Loucy (cell line): ENCODE data around the gene VSTM2L.

Source experiments
- H2AFZ ChIP-seq: fragments of 200-600 bp; sonication (generic); 2 replicates; pipeline ENCODE4 v1.6.0; 2016; ENCODE audit warnings: antibody characterized with exemption, mild to moderate bottlenecking, low read length, moderate library complexity
- H3F3A ChIP-seq: fragments of 200-600 bp; 2 replicates; pipeline ENCODE4 v1.6.0; 2016; ENCODE audit warnings: antibody characterized with exemption, low read depth, mild to moderate bottlenecking
- H3K27me3 ChIP-seq: fragments of 200-600 bp; sonication (generic); 2 replicates; pipeline ENCODE4 v1.6.1; 2014; ENCODE audit warnings: low read length, mild to moderate bottlenecking; ENCODE audit not compliant: insufficient read depth, poor library complexity, severe bottlenecking
- H3K36me3 ChIP-seq: fragments of 200-600 bp; sonication (generic); 2 replicates; pipeline ENCODE4 v1.6.1; 2016; ENCODE audit warnings: low read length; ENCODE audit not compliant: insufficient read depth
- H3K4me1 ChIP-seq: fragments of 200-600 bp; sonication (generic); 2 replicates; pipeline ENCODE4 v1.5.1; 2014; ENCODE audit warnings: low read length, mild to moderate bottlenecking; ENCODE audit not compliant: insufficient read depth, poor library complexity, severe bottlenecking
- H3K4me2 ChIP-seq: fragments of 200-600 bp; sonication (generic); 2 replicates; pipeline ENCODE4 v1.6.0; 2014; ENCODE audit warnings: antibody characterized with exemption, low read length, low read depth, mild to moderate bottlenecking; ENCODE audit not compliant: poor library complexity, severe bottlenecking
- H3K4me3 ChIP-seq: fragments of 200-600 bp; sonication (generic); 2 replicates; pipeline ENCODE4 v1.5.1; 2014; ENCODE audit warnings: low read length, mild to moderate bottlenecking, mixed read lengths; ENCODE audit not compliant: poor library complexity, severe bottlenecking
- H3K79me2 ChIP-seq: fragments of 200-600 bp; sonication (generic); 2 replicates; pipeline ENCODE4 v1.6.1; 2014; ENCODE audit warnings: low read length; ENCODE audit not compliant: insufficient read depth
- H3K9ac ChIP-seq: fragments of 200-600 bp; sonication (generic); 2 replicates; pipeline ENCODE4 v1.6.0; 2014; ENCODE audit warnings: mild to moderate bottlenecking, low read depth, low read length, moderate library complexity; ENCODE audit not compliant: poor library complexity, severe bottlenecking
- H3K9me2 ChIP-seq: fragments of 200-600 bp; sonication (generic); replicated peaks from 2 replicates; pipeline ENCODE4 v1.6.1; 2016; ENCODE audit warnings: low read depth, low read length, mixed read lengths
- H3K9me3 ChIP-seq: fragments of 200-600 bp; sonication (generic); 2 replicates; pipeline ENCODE4 v1.6.1; 2014; ENCODE audit warnings: mild to moderate bottlenecking, antibody characterized with exemption, low read length, low read depth; ENCODE audit not compliant: insufficient read depth
- H4K20me1 ChIP-seq: fragments of 200-600 bp; sonication (generic); 2 replicates; pipeline ENCODE4 v1.6.0; 2014; ENCODE audit warnings: antibody characterized with exemption, low read length, mild to moderate bottlenecking; ENCODE audit not compliant: insufficient read depth, poor library complexity, severe bottlenecking
- EZH2phosphoT487 ChIP-seq: fragments of 200-600 bp; IDR thresholded peaks from 2 replicates; pipeline ENCODE4 v1.6.1; 2018; ENCODE audit warnings: antibody characterized with exemption, mild to moderate bottlenecking, moderate library complexity, borderline replicate concordance
- TF ChIP-seq, protein P1 (sequence below): fragments of 200-600 bp; sonication (generic); conservative IDR thresholded peaks from 2 replicates; pipeline ENCODE4 v1.5.1; 2014; ENCODE audit warnings: mild to moderate bottlenecking, antibody characterized with exemption, low read length

VSTM2L gene

DNA sequence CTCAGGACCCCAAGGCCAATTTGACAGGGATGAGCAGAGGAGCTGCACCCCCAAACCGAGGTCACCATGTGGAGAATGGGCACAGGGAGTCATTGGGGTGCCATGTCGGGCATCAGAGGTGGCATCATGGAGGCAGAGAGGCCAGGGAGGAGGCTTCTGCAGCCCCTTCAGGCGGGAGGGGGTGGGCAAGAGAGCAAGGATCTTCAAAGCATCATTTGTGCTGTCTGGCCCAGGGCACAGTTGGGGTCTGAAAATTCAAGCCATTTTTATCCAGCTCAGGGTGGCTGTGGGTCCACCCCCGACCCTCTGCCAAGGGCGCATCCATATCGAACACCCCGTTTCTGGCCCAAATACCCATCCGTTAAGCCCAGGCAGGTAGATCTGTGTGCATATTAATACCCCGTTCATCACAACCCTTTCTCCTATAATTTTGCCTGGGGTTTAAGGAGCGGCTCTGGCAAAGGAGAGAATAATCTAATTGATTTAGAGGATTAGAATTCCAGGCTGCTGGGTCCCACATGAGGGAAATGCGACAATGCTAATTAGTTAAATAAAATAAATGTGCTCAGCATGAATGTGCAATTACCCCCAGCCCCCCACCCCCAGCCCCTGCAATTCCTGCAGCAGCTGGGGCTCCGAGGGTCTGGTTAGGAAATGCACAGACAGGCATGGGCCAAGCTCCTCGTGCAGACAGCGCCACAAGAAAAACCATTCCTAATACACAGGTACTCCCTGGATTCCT, 31.9 kb downstream of the VSTM2L start:
- Histone ChIP-seq H3K36me3 (no peaks in the 10 kb centered on the region), H3K79me2 (no peaks in the 10 kb centered on the region), H3K4me3 (no peak overlapping the region), H3K9ac (no peak overlapping the region), H3F3A (no peaks in the 10 kb centered on the region), H3K27me3 (no peaks in the 10 kb centered on the region), H3K9me3 (no peaks in the 10 kb centered on the region), H3K4me1 (no peaks in the 10 kb centered on the region), H4K20me1 (no peaks in the 10 kb centered on the region), H2AFZ (no peak overlapping the region), H3K9me2 (no peaks in the 10 kb centered on the region), H3K4me2 (no peak overlapping the region)
- TF ChIP-seq, protein P1, sequence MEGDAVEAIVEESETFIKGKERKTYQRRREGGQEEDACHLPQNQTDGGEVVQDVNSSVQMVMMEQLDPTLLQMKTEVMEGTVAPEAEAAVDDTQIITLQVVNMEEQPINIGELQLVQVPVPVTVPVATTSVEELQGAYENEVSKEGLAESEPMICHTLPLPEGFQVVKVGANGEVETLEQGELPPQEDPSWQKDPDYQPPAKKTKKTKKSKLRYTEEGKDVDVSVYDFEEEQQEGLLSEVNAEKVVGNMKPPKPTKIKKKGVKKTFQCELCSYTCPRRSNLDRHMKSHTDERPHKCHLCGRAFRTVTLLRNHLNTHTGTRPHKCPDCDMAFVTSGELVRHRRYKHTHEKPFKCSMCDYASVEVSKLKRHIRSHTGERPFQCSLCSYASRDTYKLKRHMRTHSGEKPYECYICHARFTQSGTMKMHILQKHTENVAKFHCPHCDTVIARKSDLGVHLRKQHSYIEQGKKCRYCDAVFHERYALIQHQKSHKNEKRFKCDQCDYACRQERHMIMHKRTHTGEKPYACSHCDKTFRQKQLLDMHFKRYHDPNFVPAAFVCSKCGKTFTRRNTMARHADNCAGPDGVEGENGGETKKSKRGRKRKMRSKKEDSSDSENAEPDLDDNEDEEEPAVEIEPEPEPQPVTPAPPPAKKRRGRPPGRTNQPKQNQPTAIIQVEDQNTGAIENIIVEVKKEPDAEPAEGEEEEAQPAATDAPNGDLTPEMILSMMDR, result no peak
- TF ChIP-seq EZH2phosphoT487, result no peak

DNA sequence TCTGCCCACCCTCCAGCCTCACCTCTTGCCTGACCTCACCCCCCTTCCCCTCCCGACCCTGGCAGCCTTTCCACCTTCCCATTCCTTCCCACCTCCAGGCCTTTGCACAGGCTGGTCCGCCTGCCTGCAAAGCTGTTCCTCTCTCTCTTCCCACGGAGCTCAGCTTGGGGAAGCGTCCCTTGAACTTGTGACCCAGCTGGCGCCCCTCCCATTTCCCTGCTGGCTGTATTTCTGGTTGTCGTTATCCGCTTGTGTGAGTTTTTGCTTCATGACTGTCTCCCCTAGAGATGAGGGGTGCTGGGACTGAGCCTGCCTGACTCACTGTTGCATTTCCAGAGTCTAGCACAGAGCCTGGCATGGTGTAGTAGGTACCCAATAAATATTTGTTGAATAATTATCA, 32.5 kb downstream of the VSTM2L start:
- Histone ChIP-seq H3K9me2 (no peaks in the 10 kb centered on the region), H3K79me2 (no peaks in the 10 kb centered on the region), H3K4me3 (no peak overlapping the region), H3K36me3 (no peaks in the 10 kb centered on the region), H3K9me3 (no peaks in the 10 kb centered on the region), H3K27me3 (no peaks in the 10 kb centered on the region), H3K9ac (no peak overlapping the region), H3K4me2 (no peak overlapping the region), H2AFZ (no peak overlapping the region), H3F3A (no peaks in the 10 kb centered on the region), H4K20me1 (no peaks in the 10 kb centered on the region), H3K4me1 (no peaks in the 10 kb centered on the region)
- TF ChIP-seq, protein P1, result no peak
- no peak for TF ChIP-seq EZH2phosphoT487

DNA sequence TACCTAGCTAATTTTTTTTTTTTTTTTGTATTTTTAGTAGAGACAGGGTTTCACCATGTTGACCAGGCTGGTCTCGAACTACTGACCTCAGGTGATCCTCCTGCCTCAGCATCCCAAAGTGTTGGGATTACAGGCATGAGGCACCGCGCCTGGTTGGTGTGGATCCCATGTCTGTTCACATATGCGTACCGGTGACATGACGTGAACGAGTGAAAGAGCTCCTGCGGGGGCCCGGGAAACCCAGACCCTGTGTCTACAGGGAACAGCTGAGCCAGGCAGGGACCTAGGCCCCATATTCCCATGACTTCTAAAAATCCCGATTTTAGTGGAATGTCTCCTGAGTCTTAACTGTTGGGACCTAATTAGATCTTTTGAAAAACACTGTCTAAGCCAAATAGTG, 33.1 kb downstream of the VSTM2L start:
- Histone ChIP-seq H3K4me3 (no peak overlapping the region), H3K9ac (no peak overlapping the region), H4K20me1 (no peaks in the 10 kb centered on the region), H3K4me2 (no peak overlapping the region), H3K79me2 (no peaks in the 10 kb centered on the region), H3K9me3 (no peaks in the 10 kb centered on the region), H3K27me3 (no peaks in the 10 kb centered on the region), H2AFZ (no peak overlapping the region), H3K4me1 (no peaks in the 10 kb centered on the region), H3K36me3 (no peaks in the 10 kb centered on the region), H3F3A (no peaks in the 10 kb centered on the region), H3K9me2 (no peaks in the 10 kb centered on the region)
- no peak for TF ChIP-seq EZH2phosphoT487

- Histone ChIP-seq H2AFZ (no peak overlapping the region), H3F3A (no peaks in the 10 kb centered on the region), H3K4me2 (no peak overlapping the region), H3K9ac (no peak overlapping the region), H3K27me3 (no peaks in the 10 kb centered on the region), H3K79me2 (no peaks in the 10 kb centered on the region), H3K36me3 (no peaks in the 10 kb centered on the region), H3K9me3 (no peaks in the 10 kb centered on the region), H3K4me3 (no peak overlapping the region), H3K9me2 (no peaks in the 10 kb centered on the region), H4K20me1 (no peaks in the 10 kb centered on the region), H3K4me1 (no peaks in the 10 kb centered on the region)
- no peak for TF ChIP-seq EZH2phosphoT487
- TF ChIP-seq, protein P1, result no peak
Measured at GRCh38 chr20:37936451-37936850, 33.5 kb downstream of the VSTM2L start.
